Peyer's patch (tissue), 4 donors: ENCODE results near the gene LIMA1.

Experiments used
- POLR2A ChIP-seq, 2 donors: fragments of 450-650 bp; IDR thresholded peaks; one replicate each; pipeline ENCODE4 v1.5.1; 2017; ENCODE audit warnings: antibody characterized with exemption in 2 of 2, mild to moderate bottlenecking in 2 of 2, moderate library complexity in 2 of 2
- TF ChIP-seq, protein P1 (sequence below), 6 experiments: fragments of 450-650 bp in 4 of 6; fragments of 200-600 bp in 2 of 6; sonication (generic) in 1 of 6; IDR thresholded peaks; one replicate each; pipeline ENCODE4 v1.5.1; 2017 to 2019; ENCODE audit warnings: antibody characterized with exemption in 6 of 6, mild to moderate bottlenecking in 3 of 6, moderate library complexity in 1 of 6

DNA sequence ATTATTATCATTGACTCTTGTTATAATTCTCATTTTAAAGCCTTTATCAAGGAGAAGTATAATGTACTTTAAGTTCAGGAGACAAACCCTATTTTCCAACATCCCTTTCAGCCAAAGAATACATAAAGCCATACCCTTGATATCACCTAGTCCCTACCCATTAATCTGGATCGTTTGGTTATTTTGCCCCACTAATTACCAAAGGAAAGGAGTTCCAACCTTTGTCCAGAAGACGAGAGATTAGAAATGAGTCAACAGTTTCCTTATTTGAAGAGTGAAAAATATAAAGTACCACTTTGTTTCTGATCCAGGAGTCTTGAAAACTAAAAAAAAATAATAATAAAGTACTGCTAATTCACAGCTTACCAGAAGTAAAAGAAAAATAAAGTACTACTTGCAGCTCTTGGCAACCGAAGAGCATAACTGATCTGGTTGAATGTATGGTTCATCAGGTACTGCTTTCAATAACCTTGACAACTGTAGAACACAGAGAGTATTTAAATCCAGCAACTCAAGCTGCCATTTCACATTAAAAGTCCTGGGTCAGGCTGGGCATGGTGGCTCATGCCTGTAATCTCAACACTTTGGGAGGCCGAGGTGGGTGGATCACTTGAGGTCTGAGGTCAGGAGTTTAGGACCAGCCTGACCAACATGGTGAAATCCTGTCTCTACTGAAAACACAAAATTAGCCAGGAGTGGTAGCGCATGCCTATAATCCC, 33.7 kb downstream of the LIMA1 start:
- TF ChIP-seq, protein P1, sequence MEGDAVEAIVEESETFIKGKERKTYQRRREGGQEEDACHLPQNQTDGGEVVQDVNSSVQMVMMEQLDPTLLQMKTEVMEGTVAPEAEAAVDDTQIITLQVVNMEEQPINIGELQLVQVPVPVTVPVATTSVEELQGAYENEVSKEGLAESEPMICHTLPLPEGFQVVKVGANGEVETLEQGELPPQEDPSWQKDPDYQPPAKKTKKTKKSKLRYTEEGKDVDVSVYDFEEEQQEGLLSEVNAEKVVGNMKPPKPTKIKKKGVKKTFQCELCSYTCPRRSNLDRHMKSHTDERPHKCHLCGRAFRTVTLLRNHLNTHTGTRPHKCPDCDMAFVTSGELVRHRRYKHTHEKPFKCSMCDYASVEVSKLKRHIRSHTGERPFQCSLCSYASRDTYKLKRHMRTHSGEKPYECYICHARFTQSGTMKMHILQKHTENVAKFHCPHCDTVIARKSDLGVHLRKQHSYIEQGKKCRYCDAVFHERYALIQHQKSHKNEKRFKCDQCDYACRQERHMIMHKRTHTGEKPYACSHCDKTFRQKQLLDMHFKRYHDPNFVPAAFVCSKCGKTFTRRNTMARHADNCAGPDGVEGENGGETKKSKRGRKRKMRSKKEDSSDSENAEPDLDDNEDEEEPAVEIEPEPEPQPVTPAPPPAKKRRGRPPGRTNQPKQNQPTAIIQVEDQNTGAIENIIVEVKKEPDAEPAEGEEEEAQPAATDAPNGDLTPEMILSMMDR (IDR thresholded peaks at IDR 0.05) = no peak
- no peak for TF ChIP-seq POLR2A (IDR thresholded peaks at IDR 0.05)
